ENCODE measurements around the gene KCTD19. TPM values are rescaled to one million over a fixed set of nuclear protein-coding genes. Genes with fewer than 3 reads are reported as not detected.

The KCTD19 gene
- polyA plus RNA-seq, 1 experiment, result 0.25 TPM

DNA sequence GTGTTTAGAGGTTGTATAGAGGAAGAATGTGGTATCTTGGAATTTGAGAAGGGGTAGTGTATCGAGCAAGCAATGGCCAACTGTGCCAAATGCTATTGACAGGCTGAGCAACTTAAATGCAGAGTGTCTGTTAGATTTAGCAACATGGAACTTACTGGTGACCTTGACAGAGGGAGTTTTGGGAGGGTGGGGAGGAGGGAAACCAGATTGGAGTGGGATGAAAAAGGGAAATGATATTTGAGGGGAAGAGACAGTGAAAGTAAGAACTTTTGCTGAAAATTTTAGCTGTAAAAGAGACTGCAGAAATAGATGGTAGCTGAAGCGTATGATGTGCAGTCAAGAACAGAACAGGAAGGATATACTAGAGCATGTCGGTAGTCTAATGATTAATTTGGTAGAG, 1.2 kb upstream of the KCTD19 start:
- POLR2A ChIA-PET, result no interaction called here
- no peak for DNase-seq (ENCODE audit: low read depth, low spot score)

DNA sequence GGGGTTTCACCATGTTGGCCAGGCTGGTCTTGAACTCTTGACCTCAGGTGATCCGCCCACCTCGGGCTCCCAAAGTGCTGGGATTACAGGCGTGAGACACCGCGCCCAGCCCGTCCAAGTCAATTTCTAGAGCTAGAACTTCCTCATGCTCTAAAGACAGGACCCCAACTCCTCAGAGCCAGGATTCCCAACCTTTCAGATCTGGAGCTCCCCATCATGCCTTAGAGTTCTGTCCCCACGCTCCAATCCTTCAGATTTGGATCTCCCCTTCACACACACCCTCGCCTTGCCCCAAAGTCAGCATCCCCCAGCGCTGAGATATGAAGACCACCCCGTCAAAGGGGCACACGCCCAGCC, 448 bp downstream of the KCTD19 start:
- no peak for DNase-seq (ENCODE audit: low read depth, low spot score)
- H3K4me3 ChIP-seq (ENCODE audit: low read depth, low read length), result peak overlapping the region; percentile 61
- CTCF ChIA-PET, result interaction anchor here (0.7 to 2.9 kb wide), 2 partner anchors 13 to 21 kb away, joined by 3 to 14 read pairs; no protein-coding TSS in a partner anchor
- TF ChIP-seq, protein P1, sequence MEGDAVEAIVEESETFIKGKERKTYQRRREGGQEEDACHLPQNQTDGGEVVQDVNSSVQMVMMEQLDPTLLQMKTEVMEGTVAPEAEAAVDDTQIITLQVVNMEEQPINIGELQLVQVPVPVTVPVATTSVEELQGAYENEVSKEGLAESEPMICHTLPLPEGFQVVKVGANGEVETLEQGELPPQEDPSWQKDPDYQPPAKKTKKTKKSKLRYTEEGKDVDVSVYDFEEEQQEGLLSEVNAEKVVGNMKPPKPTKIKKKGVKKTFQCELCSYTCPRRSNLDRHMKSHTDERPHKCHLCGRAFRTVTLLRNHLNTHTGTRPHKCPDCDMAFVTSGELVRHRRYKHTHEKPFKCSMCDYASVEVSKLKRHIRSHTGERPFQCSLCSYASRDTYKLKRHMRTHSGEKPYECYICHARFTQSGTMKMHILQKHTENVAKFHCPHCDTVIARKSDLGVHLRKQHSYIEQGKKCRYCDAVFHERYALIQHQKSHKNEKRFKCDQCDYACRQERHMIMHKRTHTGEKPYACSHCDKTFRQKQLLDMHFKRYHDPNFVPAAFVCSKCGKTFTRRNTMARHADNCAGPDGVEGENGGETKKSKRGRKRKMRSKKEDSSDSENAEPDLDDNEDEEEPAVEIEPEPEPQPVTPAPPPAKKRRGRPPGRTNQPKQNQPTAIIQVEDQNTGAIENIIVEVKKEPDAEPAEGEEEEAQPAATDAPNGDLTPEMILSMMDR (IDR thresholded peaks at IDR 0.05; ENCODE audit: low read depth, low read length), result no peak
- H3K27me3 ChIP-seq (ENCODE audit: control insufficient read depth, insufficient read depth, low read length), result no peaks in the 10 kb centered on the region
- H3K9me3 ChIP-seq (ENCODE audit: control insufficient read depth, insufficient read depth, low read length), result no peaks in the 10 kb centered on the region; the same call in 1 of the 2 replicates
- POLR2A ChIA-PET, result no interaction called here
- no peak overlapping the region for H3K27ac ChIP-seq (ENCODE audit: low read depth, low read length)

More for the DNA sequence above, 1.2 kb upstream of the KCTD19 start:
- H3K4me3 ChIP-seq (ENCODE audit: low read depth, low read length), result no peak overlapping the region
- no peak overlapping the region for H3K27ac ChIP-seq (ENCODE audit: low read depth, low read length)
- TF ChIP-seq, protein P1 (IDR thresholded peaks at IDR 0.05; ENCODE audit: low read depth, low read length), result no peak
- no peaks in the 10 kb centered on the region; the same call in 1 of the 2 replicates for H3K9me3 ChIP-seq (ENCODE audit: control insufficient read depth, insufficient read depth, low read length)
- no peaks in the 10 kb centered on the region for H3K27me3 ChIP-seq (ENCODE audit: control insufficient read depth, insufficient read depth, low read length)
- CTCF ChIA-PET, result interaction anchor here (0.9 to 2.9 kb wide), 4 partner anchors 11 to 72 kb away, joined by 3 to 14 read pairs (median 4); no protein-coding TSS in a partner anchor

DNA sequence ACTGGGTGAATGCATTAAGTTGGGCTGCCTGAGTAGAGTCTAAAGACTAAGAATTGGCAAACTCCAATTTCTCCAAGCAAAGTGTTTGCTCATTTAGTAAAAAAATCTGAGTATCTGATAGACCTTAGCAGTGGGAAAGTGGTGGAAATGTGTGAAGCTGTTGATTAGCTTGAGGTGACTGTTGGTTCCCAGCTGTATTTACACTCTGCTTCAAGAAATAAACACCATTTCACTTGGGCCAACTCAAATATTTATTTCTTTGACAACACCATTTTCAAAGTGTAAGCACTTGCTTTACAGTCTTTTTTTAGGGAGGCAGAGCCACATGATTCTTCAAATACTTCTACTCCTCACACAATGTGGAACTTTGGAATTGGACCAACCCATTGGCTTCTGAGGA, 8.7 kb downstream of the KCTD19 start:
- ChIA-PET CTCF (interaction anchor here (0.6 to 1.1 kb wide), 2 partner anchors 9 to 31 kb away, joined by 3 to 4 read pairs; no protein-coding TSS in a partner anchor), POLR2A (no interaction called here)
- H3K27ac ChIP-seq (ENCODE audit: low read depth, low read length), result no peak overlapping the region
- H3K4me3 ChIP-seq (ENCODE audit: low read depth, low read length), result no peak overlapping the region
- no peaks in the 10 kb centered on the region for H3K9me3 ChIP-seq (ENCODE audit: control insufficient read depth, insufficient read depth, low read length)
- DNase-seq (ENCODE audit: low read depth, low spot score), result no peak
- H3K27me3 ChIP-seq (ENCODE audit: control insufficient read depth, insufficient read depth, low read length), result no peaks in the 10 kb centered on the region
- TF ChIP-seq, protein P1 (IDR thresholded peaks at IDR 0.05; ENCODE audit: low read depth, low read length), result no peak

DNA sequence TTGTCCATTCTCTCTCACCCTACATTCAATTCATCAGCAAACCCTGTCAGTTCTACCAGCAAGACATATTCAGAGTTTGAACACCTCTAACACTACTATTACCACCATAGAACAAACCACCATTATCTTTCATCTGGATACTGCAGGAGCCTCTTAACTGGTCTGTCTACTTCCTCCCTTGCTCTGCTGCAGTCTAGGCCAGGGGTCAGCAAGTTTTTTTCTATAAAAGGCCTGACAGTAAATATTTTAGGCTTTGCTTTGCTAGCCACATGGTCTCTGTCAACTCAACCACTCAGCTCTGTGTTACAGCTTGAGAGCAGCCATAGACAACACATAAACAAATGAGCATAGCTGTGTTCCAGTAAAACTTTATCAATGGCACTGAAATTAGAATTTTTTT, 13.8 kb downstream of the KCTD19 start:
- H3K9me3 ChIP-seq (ENCODE audit: control insufficient read depth, insufficient read depth, low read length), result no peaks in the 10 kb centered on the region
- no peak overlapping the region for H3K4me3 ChIP-seq (ENCODE audit: low read depth, low read length)
- TF ChIP-seq, protein P1 (IDR thresholded peaks at IDR 0.05; ENCODE audit: low read depth, low read length), result no peak
- H3K27ac ChIP-seq (ENCODE audit: low read depth, low read length), result peak overlapping the region; percentile 97
- ChIA-PET POLR2A (interaction anchor here (1.0 kb wide), 1 partner anchor 35 kb away, joined by 4 read pairs; no protein-coding TSS in a partner anchor), CTCF (interaction anchor here (0.6 kb wide), 1 partner anchor 351 kb away, joined by 3 read pairs; no protein-coding TSS in a partner anchor)
- H3K27me3 ChIP-seq (ENCODE audit: control insufficient read depth, insufficient read depth, low read length), result no peaks in the 10 kb centered on the region
- DNase-seq (ENCODE audit: low read depth, low spot score), result no peak

DNA sequence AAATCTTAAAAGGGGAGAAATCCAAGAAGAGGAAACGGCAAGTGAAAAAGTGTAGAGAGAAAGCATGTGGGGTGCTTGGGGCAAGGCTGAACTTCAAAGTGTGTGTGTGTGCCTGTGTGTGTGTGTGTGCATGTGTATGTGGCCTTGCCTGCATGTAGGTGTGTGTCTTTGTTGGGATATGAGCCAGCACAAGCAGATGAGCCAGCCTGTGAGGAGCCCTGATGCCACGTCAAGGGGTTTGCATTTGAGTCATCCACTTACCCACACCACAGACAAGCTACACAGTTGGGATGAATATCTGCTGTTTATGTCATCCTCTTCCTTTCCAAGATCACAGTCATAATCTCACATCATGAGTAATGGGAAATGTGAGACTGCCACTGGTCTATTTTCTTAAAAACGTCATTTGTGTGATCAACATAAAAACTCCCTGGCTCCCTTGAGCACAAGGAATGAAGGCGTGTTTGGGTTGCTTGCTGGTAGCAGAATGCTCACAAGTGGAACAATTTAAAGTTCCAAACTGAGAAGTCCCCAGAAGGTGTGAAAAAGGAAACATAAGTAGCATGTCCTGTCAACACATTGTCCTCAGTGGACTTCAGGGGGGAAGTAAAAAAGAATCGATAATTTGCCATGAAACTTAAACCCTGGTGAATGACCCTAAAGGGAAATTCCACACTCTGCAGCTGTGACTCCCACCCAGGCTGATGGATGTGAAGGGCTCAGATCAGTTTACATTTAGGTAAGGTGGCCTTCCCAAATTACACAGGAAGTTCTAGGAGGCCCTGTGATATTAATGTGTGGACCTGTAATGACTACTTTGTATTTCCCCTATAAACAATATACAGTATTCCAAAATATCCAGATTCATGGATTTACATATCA, 14.7 kb downstream of the KCTD19 start:
- peak; percentile 100 for DNase-seq (ENCODE audit: low read depth, low spot score)
- ChIA-PET POLR2A (interaction anchor here (0.7 to 1.1 kb wide), 3 partner anchors 15 to 46 kb away, joined by 3 to 4 read pairs (median 3); no protein-coding TSS in a partner anchor), CTCF (interaction anchor here (1.4 kb wide), 1 partner anchor 15 kb away, joined by 5 read pairs; the partner anchor contains the start of gene LRRC36)
- TF ChIP-seq, protein P1 (IDR thresholded peaks at IDR 0.05; ENCODE audit: low read depth, low read length), result no peak
- Histone ChIP-seq H3K27me3 (ENCODE audit: control insufficient read depth, insufficient read depth, low read length) (no peaks in the 10 kb centered on the region), H3K9me3 (ENCODE audit: control insufficient read depth, insufficient read depth, low read length) (no peaks in the 10 kb centered on the region), H3K4me3 (ENCODE audit: low read depth, low read length) (no peak overlapping the region), H3K27ac (ENCODE audit: low read depth, low read length) (peak overlapping the region; percentile 97)

Measured in AG04450 (cell line).